GM12878 (cell line): Measurements from ENCODE around the gene PGLYRP3. TPM values are rescaled to one million over a fixed set of nuclear protein-coding genes. Genes with fewer than 3 reads are reported as not detected.

ENCODE experiments used
- BCL11A ChIP-seq: IDR thresholded peaks from 2 replicates; pipeline ENCODE4 v1.6.1; 2011; ENCODE audit warnings: low read depth, low read length
- CBX3 ChIP-seq: fragments of 200-600 bp; sonication (generic); IDR thresholded peaks from 2 replicates; pipeline ENCODE4 v1.6.1; 2016; ENCODE audit warnings: low read depth, borderline replicate concordance
- CBX5 ChIP-seq: sonication (generic); IDR thresholded peaks from 2 replicates; pipeline ENCODE4 v1.6.1; 2016; ENCODE audit warnings: low read depth, moderate library complexity, mild to moderate bottlenecking, inconsistent platforms
- CHD4 ChIP-seq: fragments of 200-600 bp; sonication (generic); IDR thresholded peaks from 2 replicates; pipeline ENCODE4 v1.6.1; 2016; ENCODE audit warnings: mild to moderate bottlenecking
- CREB1 ChIP-seq: IDR thresholded peaks from 2 replicates; pipeline ENCODE4 v1.6.1; 2012; ENCODE audit warnings: low read depth, mild to moderate bottlenecking, inconsistent platforms
- EED ChIP-seq: sonication (generic); IDR thresholded peaks from 2 replicates; pipeline ENCODE4 v1.6.1; 2016; ENCODE audit warnings: antibody characterized with exemption, low read depth
- HDAC2 ChIP-seq: fragments of 200-600 bp; sonication (generic); IDR thresholded peaks from 2 replicates; pipeline ENCODE4 v1.6.1; 2017
- HDAC6 ChIP-seq: fragments of 200-600 bp; sonication (generic); IDR thresholded peaks from one replicate; pipeline ENCODE4 v1.8.0; 2017; ENCODE audit warnings: antibody characterized with exemption; ENCODE audit not compliant: unreplicated experiment
- HDGF ChIP-seq: fragments of 450-650 bp; IDR thresholded peaks from 2 replicates; pipeline ENCODE4 v1.6.1; 2016; ENCODE audit warnings: antibody characterized with exemption
- IKZF1 ChIP-seq: fragments of 450-650 bp; conservative IDR thresholded peaks from 2 replicates; pipeline ENCODE4 v1.6.1; 2017; ENCODE audit warnings: antibody characterized with exemption, mild to moderate bottlenecking
- NBN ChIP-seq: fragments of 450-650 bp; IDR thresholded peaks from 2 replicates; pipeline ENCODE4 v1.6.1; 2016
- RELA ChIP-seq: fragments of 450-650 bp; IDR thresholded peaks from 2 replicates; pipeline ENCODE4 v1.8.0; 2014; ENCODE audit warnings: borderline replicate concordance; ENCODE audit not compliant: partially characterized antibody
- SRF ChIP-seq, 2 experiments: IDR thresholded peaks; 2 replicates each; pipeline ENCODE4 v1.6.1; 2011; ENCODE audit warnings: low read depth in 2 of 2, low read length in 2 of 2, mild to moderate bottlenecking in 1 of 2, moderate library complexity in 1 of 2
- TCF7 ChIP-seq: IDR thresholded peaks from 2 replicates; pipeline ENCODE4 v1.6.1; 2014; ENCODE audit warnings: antibody characterized with exemption, borderline replicate concordance
- YBX1 ChIP-seq: fragments of 450-650 bp; IDR thresholded peaks from 2 replicates; pipeline ENCODE4 v1.6.1; 2016; ENCODE audit warnings: antibody characterized with exemption
- ZZZ3 ChIP-seq: IDR thresholded peaks from 2 replicates; pipeline ENCODE4 v1.6.1; 2011; ENCODE audit warnings: low read depth; ENCODE audit not compliant: control insufficient read depth, insufficient read length
- polyA plus RNA-seq, 11 experiments: library from polyadenylated mRNA; depleted of rRNA in 4 of 11; unstranded in 6 of 11; stranded (reverse) in 5 of 11; fragments of >200 nt; fragmentation: Nextera tagmentation in 4 of 11; fragmentation: Illumina TruSeq in 1 of 11; extraction: Ambion mirVana in 4 of 11; extraction: Trizol in 1 of 11; gene quantifications; 1 replicate in 1 of 11; 2 replicates in 10 of 11; pipeline versions ENCODE4 v1.2.1 to v1.2.3, GENCODE V29; 2011 to 2016; ENCODE audit warnings: inconsistent platforms in 2 of 11, missing spikeins in 2 of 11, low read depth in 1 of 11
- total RNA-seq, 4 experiments: library from RNA; depleted of rRNA in 3 of 4; stranded (reverse); fragments of >200 nt in 3 of 4; fragmentation: Illumina TruSeq in 1 of 4; extraction: Trizol in 1 of 4; gene quantifications; 2 replicates each; pipeline versions ENCODE4 v1.2.1 to v1.2.3, GENCODE V29; 2013 to 2021
- TF ChIP-seq, protein P1 (sequence below): fragments of 450-650 bp; IDR thresholded peaks from 2 replicates; pipeline ENCODE4 v1.6.1; 2017; ENCODE audit warnings: mild to moderate bottlenecking, moderate library complexity
- TF ChIP-seq, protein P2 (sequence below): fragments of 450-650 bp; IDR thresholded peaks from 2 replicates; pipeline ENCODE4 v1.6.1; 2016; ENCODE audit warnings: mild to moderate bottlenecking
- TF ChIP-seq, protein P3 (sequence below): IDR thresholded peaks from 2 replicates; pipeline ENCODE4 v1.6.1; 2011; ENCODE audit warnings: mild to moderate bottlenecking, low read depth, low read length, moderate library complexity; ENCODE audit not compliant: insufficient replicate concordance
- TF ChIP-seq, protein P4 (sequence below): fragments of 450-650 bp; formaldehyde crosslinking; IDR thresholded peaks from 2 replicates; pipeline ENCODE4 v1.4.0; 2022; ENCODE audit warnings: mild to moderate bottlenecking, moderate library complexity

PGLYRP3 gene
- total and polyA plus RNA-seq, 10 of the 15 experiments (the other 5 are each of a cell fraction or from before 2014, with no cell fraction given): 0.10 to 0.49 (median 0.18) TPM; not detected in 7

DNA sequence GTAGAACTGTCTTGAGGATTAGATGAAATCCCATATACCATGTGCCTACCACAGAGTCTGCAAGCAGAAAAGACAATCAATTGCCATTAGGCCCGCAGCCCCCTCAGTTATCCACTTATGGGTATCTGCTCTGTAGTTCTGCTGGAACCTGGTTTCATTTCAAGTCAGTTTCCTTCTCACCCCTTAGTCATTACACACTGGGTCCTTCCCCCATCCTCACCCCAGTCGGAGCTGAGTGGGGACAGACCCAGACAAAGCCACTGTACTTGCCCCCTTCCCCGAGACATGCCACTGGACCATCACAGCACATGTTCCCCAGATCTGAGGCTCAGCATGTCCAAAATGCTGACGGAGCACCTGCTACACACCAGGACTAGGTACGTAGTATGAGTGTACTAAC is 21.2 kb downstream of the PGLYRP3 start (continued):
- TF ChIP-seq TCF7 (no peak), HDAC6 (no peak), IKZF1 (peak; percentile 51; the same call in 1 of the 2 replicates), EED (peak; percentile 34; the same call in 1 of the 2 replicates), CREB1 (no peak), CBX3 (no peak), HDGF (no peak), RELA (no peak), NBN (no peak), CHD4 (no peak), YBX1 (no peak), BCL11A (no peak), ZZZ3 (no peak), CBX5 (no peak), HDAC2 (no peak), SRF (IDR thresholded peaks at IDR 0.05; ENCODE audit: low read depth in 2 of 2, low read length in 2 of 2) (no peak)
- TF ChIP-seq, protein P1, sequence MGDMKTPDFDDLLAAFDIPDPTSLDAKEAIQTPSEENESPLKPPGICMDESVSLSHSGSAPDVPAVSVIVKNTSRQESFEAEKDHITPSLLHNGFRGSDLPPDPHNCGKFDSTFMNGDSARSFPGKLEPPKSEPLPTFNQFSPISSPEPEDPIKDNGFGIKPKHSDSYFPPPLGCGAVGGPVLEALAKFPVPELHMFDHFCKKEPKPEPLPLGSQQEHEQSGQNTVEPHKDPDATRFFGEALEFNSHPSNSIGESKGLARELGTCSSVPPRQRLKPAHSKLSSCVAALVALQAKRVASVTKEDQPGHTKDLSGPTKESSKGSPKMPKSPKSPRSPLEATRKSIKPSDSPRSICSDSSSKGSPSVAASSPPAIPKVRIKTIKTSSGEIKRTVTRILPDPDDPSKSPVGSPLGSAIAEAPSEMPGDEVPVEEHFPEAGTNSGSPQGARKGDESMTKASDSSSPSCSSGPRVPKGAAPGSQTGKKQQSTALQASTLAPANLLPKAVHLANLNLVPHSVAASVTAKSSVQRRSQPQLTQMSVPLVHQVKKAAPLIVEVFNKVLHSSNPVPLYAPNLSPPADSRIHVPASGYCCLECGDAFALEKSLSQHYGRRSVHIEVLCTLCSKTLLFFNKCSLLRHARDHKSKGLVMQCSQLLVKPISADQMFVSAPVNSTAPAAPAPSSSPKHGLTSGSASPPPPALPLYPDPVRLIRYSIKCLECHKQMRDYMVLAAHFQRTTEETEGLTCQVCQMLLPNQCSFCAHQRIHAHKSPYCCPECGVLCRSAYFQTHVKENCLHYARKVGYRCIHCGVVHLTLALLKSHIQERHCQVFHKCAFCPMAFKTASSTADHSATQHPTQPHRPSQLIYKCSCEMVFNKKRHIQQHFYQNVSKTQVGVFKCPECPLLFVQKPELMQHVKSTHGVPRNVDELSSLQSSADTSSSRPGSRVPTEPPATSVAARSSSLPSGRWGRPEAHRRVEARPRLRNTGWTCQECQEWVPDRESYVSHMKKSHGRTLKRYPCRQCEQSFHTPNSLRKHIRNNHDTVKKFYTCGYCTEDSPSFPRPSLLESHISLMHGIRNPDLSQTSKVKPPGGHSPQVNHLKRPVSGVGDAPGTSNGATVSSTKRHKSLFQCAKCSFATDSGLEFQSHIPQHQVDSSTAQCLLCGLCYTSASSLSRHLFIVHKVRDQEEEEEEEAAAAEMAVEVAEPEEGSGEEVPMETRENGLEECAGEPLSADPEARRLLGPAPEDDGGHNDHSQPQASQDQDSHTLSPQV: no peak
- TF ChIP-seq, protein P2, sequence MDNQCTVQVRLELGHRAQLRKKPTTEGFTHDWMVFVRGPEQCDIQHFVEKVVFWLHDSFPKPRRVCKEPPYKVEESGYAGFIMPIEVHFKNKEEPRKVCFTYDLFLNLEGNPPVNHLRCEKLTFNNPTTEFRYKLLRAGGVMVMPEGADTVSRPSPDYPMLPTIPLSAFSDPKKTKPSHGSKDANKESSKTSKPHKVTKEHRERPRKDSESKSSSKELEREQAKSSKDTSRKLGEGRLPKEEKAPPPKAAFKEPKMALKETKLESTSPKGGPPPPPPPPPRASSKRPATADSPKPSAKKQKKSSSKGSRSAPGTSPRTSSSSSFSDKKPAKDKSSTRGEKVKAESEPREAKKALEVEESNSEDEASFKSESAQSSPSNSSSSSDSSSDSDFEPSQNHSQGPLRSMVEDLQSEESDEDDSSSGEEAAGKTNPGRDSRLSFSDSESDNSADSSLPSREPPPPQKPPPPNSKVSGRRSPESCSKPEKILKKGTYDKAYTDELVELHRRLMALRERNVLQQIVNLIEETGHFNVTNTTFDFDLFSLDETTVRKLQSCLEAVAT: no peak
- TF ChIP-seq, protein P3, sequence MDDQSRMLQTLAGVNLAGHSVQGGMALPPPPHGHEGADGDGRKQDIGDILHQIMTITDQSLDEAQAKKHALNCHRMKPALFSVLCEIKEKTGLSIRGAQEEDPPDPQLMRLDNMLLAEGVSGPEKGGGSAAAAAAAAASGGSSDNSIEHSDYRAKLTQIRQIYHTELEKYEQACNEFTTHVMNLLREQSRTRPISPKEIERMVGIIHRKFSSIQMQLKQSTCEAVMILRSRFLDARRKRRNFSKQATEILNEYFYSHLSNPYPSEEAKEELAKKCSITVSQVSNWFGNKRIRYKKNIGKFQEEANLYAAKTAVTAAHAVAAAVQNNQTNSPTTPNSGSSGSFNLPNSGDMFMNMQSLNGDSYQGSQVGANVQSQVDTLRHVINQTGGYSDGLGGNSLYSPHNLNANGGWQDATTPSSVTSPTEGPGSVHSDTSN: no peak
- TF ChIP-seq, protein P4, sequence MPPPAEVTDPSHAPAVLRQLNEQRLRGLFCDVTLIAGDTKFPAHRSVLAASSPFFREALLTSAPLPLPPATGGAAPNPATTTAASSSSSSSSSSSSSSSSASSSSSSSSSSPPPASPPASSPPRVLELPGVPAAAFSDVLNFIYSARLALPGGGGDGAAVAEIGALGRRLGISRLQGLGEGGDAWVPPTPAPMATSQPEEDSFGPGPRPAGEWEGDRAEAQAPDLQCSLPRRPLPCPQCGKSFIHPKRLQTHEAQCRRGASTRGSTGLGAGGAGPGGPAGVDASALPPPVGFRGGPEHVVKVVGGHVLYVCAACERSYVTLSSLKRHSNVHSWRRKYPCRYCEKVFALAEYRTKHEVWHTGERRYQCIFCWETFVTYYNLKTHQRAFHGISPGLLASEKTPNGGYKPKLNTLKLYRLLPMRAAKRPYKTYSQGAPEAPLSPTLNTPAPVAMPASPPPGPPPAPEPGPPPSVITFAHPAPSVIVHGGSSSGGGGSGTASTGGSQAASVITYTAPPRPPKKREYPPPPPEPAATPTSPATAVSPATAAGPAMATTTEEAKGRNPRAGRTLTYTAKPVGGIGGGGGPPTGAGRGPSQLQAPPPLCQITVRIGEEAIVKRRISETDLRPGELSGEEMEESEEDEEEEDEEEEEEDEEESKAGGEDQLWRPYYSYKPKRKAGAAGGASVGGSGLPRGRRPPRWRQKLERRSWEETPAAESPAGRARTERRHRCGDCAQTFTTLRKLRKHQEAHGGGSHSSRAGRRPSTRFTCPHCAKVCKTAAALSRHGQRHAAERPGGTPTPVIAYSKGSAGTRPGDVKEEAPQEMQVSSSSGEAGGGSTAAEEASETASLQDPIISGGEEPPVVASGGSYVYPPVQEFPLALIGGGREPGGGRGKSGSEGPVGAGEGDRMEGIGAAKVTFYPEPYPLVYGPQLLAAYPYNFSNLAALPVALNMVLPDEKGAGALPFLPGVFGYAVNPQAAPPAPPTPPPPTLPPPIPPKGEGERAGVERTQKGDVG (CRISPR knock-in tag): no peak
